HL-60/S4 (cell line): ENCODE measurements around the gene FBXL19.

ENCODE experiments used
- in situ Hi-C: fragments of 300-500 bp; cut with MboI; formaldehyde crosslinking; loops from 2 replicates; pipeline ENCODE4 v1.14.3; 2022; ENCODE audit warnings: low sequenced_read_pairs

The FBXL19 gene

GRCh38 chr16:30894540-30895368 lies 28.6 kb upstream of the FBXL19 start:
- in situ Hi-C loops, result no loop called here

- in situ Hi-C loops, result no loop called here
These were observed 27.6 kb upstream of the FBXL19 start for GRCh38 chr16:30895627-30896260.

GRCh38 chr16:30896261-30896888 lies 27.0 kb upstream of the FBXL19 start, which contains the start of gene CTF1:
TSS of gene CTF1 (plus strand) at chr16:30896614. CDS start at chr16:30896644, 30 bp downstream.
- in situ Hi-C loops, result no loop called here

GRCh38 chr16:30896889-30897733 lies 26.3 kb upstream of the FBXL19 start:
- in situ Hi-C loops, result no loop called here

GRCh38 chr16:30899794-30900193 lies 23.6 kb upstream of the FBXL19 start:
- in situ Hi-C loops, result no loop called here

GRCh38 chr16:30900588-30900987 lies 22.8 kb upstream of the FBXL19 start:
- in situ Hi-C loops, result no loop called here

GRCh38 chr16:30901201-30902028 lies 22.0 kb upstream of the FBXL19 start:
- in situ Hi-C loops, result no loop called here

GRCh38 chr16:30902029-30902972 lies 21.1 kb upstream of the FBXL19 start:
- in situ Hi-C loops, result no loop called here

GRCh38 chr16:30903002-30903401 lies 20.4 kb upstream of the FBXL19 start:
- in situ Hi-C loops, result no loop called here

GRCh38 chr16:30903596-30903995 lies 19.8 kb upstream of the FBXL19 start:
- in situ Hi-C loops, result no loop called here

GRCh38 chr16:30904114-30904780 lies 19.1 kb upstream of the FBXL19 start:
- in situ Hi-C loops, result no loop called here

- in situ Hi-C loops, result loop anchor here (5.0 kb wide), 1 partner anchor 65 kb away; no protein-coding TSS in a partner anchor
These were observed 16.3 kb upstream of the FBXL19 start for GRCh38 chr16:30907064-30907463.

- in situ Hi-C loops, result no loop called here
These were observed 12.8 kb upstream of the FBXL19 start for GRCh38 chr16:30910427-30911029.

- in situ Hi-C loops, result no loop called here
These were observed 10.5 kb upstream of the FBXL19 start for GRCh38 chr16:30912794-30913412.

GRCh38 chr16:30914830-30915229 lies 8.5 kb upstream of the FBXL19 start:
- in situ Hi-C loops, result no loop called here

GRCh38 chr16:30918614-30919013 lies 4.8 kb upstream of the FBXL19 start:
- in situ Hi-C loops, result no loop called here

GRCh38 chr16:30920891-30921290 lies 2.5 kb upstream of the FBXL19 start:
- in situ Hi-C loops, result no loop called here

- in situ Hi-C loops, result no loop called here
These were observed 2.0 kb upstream of the FBXL19 start for GRCh38 chr16:30921459-30921747.
